Kidney (tissue), 14 donors: ENCODE results near the gene KIRREL2. TPM values are rescaled to one million over a fixed set of nuclear protein-coding genes. Genes with fewer than 3 reads are reported as not detected.

Experiments used
- DNase-seq, 5 donors: peaks; one replicate each; pipeline ENCODE4 v3.0.0-alpha.2; 2013 to 2020
- FAIRE-seq: peaks from 2 replicates; lab custom pipeline; 2012; peaks lifted over from hg19 to GRCh38; lab: Jason Lieb, UNC
- H3K27ac ChIP-seq, 2 donors: one replicate each; pipeline ENCODE4 v1.7.0; 2013; ENCODE audit warnings: low read depth in 2 of 2, low read length in 2 of 2, inconsistent platforms in 1 of 2
- H3K27me3 ChIP-seq: one replicate; pipeline ENCODE4 v1.7.1; 2013; ENCODE audit warnings: low read length, inconsistent platforms; ENCODE audit not compliant: control insufficient read depth, insufficient read depth
- H3K36me3 ChIP-seq, 3 donors: one replicate each; pipeline versions ENCODE4 v1.7.0 to v1.7.1; 2013; ENCODE audit warnings: low read length in 3 of 3, control low read depth in 1 of 3, inconsistent platforms in 1 of 3; ENCODE audit not compliant: insufficient read depth in 3 of 3, control insufficient read depth in 2 of 3
- H3K4me1 ChIP-seq, 3 donors: one replicate each; pipeline versions ENCODE4 v1.7.0 to v1.7.1; 2013; ENCODE audit warnings: low read length in 3 of 3, inconsistent platforms in 1 of 3, low read depth in 1 of 3; ENCODE audit not compliant: control insufficient read depth in 2 of 3, insufficient read depth in 2 of 3
- H3K4me3 ChIP-seq, 3 donors: one replicate each; pipeline versions ENCODE4 v1.7.0 to v1.8.1; 2013; ENCODE audit warnings: low read length in 3 of 3, control low read depth in 1 of 3, inconsistent platforms in 1 of 3
- H3K9ac ChIP-seq, 3 donors: one replicate each; pipeline versions ENCODE4 v1.7.0 to v1.7.1; 2013; ENCODE audit warnings: low read length in 3 of 3, control low read depth in 1 of 3, inconsistent platforms in 1 of 3
- H3K9me3 ChIP-seq, 3 donors: one replicate each; pipeline versions ENCODE4 v1.7.0 to v1.7.1; 2013; ENCODE audit warnings: low read length in 3 of 3, control low read depth in 1 of 3, inconsistent platforms in 1 of 3; ENCODE audit not compliant: control insufficient read depth in 2 of 3, insufficient read depth in 1 of 3
- intact Hi-C: fragments of 100-400 bp; cut with DNase I; formaldehyde crosslinking; loops from one replicate; pipeline ENCODE4 v1.11.1; 2022
- polyA plus RNA-seq: library from polyadenylated mRNA; stranded (reverse); fragments of 350-450 nt; fragmentation: Illumina TruSeq; extraction: RNeasy Lipid Tissue Mini Kit (QIAGEN cat#74804); gene quantifications from one replicate; pipeline ENCODE4 v1.2.3, GENCODE V29; 2014; ENCODE audit warnings: low read depth, low replicate concordance; ENCODE audit not compliant: insufficient read depth
- total RNA-seq: library from RNA; stranded (reverse); fragmentation: NEBNext Ultra II Directional; extraction: Animal tissue kit (Norgen Biotek cat#: 25700); gene quantifications from one replicate; pipeline ENCODE4 v1.2.1, GENCODE V29; 2021
- TF ChIP-seq, protein P1 (sequence below): IDR thresholded peaks from 3 replicates; pipeline ENCODE4 v1.5.1; 2012; ENCODE audit warnings: mild to moderate bottlenecking, moderate library complexity, borderline replicate concordance; ENCODE audit not compliant: insufficient read depth; ENCODE audit errors: extremely low read depth
- donor health status: control.
- donor health status: control.
- donor health status: control.
- donor health status: control.
- donor health status: control.
- donor health status: DM: yes; HTN: yes; CAD: no.
- donor health status: Normal renal cell carcinoma (clear cell type).

KIRREL2 gene
- total and polyA plus RNA-seq, 2 donors from 2014 or later: 0.82 TPM; not detected in 1

DNA sequence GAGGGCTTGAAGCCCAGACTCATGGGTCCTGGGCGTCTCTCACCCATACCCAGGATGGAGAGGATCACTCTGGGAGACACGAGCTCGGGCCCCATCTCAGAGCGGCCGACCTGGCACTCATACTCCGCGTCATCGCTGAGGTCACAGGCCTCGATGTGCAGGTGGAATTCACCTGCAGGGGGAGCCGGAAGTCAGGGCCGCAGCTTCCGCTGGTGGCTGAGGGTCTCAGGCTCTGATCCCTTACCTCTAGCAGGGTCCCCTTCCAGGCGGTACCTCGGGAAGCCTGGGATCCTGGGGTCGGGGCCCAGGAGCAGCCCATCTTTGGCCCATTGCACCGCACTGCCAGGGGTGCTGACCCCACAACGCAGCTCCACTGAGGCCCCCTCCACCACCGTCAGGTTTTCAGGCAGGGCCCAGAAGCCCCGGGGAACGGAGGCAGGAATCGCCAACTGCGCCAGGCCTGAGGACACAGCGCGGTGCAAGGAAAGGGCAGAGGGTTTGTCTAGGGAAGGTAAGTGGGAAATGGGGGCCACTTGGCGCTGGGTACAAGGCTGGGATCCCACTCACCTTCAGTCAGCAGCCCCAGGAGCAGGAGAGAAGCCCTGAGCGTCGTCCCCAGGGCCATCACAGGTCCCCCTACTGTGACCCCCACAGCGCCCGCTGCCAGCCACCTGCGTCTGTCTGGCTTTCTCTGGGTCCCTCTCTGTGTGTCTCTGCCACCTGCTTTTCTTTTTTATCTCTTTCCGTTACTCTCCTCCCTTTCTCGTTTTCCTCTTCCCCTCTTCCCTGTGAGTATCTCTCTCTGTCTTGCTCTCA lies 5.3 kb upstream of the KIRREL2 start:
- H3K27me3 ChIP-seq: no peaks in the 10 kb centered on the region
- TF ChIP-seq, protein P1, sequence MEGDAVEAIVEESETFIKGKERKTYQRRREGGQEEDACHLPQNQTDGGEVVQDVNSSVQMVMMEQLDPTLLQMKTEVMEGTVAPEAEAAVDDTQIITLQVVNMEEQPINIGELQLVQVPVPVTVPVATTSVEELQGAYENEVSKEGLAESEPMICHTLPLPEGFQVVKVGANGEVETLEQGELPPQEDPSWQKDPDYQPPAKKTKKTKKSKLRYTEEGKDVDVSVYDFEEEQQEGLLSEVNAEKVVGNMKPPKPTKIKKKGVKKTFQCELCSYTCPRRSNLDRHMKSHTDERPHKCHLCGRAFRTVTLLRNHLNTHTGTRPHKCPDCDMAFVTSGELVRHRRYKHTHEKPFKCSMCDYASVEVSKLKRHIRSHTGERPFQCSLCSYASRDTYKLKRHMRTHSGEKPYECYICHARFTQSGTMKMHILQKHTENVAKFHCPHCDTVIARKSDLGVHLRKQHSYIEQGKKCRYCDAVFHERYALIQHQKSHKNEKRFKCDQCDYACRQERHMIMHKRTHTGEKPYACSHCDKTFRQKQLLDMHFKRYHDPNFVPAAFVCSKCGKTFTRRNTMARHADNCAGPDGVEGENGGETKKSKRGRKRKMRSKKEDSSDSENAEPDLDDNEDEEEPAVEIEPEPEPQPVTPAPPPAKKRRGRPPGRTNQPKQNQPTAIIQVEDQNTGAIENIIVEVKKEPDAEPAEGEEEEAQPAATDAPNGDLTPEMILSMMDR: no peak
- FAIRE-seq: no peak
- peak overlapping the region in 1 of 3 donors; percentile 37 for H3K4me3 ChIP-seq
- intact Hi-C loops: no loop called here
- DNase-seq: peak in 2 of 5 donors; percentile 21 to 37
- H3K27ac ChIP-seq: no peak overlapping the region
- H3K4me1 ChIP-seq: no peaks in the 10 kb centered on the region
- no peaks in the 10 kb centered on the region for H3K36me3 ChIP-seq
- no peaks in the 10 kb centered on the region for H3K9me3 ChIP-seq
- H3K9ac ChIP-seq: no peak overlapping the region

DNA sequence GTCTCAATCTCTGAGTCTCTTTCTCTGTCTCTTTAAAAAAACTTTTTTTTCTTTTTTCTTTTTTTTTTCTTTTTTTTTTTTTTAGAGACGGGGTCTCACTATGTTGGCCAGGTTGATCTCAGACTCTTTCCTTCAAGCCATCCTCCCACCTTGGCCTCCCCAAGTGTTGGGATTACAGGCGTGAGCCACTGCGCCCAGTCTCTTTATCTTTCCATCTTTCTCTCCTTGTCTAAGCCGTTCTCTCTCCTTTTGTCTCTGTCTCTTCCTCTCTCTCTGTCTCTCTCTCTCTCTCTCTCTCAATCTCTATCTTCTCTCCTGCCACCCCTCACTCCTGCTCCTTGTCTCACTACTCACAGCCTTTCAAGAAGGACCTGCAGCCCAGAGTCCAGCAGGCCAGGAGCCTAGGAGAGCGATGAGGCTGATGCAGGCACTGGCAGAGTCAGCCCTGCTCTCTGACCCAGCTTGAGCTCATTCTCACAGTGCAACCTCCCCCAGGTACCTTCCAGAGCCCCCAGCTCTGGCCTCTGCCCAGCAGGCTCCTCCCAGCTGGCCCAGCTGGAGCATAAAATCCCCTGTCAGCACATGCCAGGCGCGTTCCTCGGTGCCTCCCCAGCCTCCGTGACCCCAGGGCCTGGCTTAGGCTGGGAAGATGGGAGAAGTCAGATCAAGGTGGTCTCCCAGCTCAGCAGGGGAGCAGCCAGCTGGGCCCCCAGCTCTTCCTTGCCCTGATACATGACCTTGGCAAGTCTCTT lies 4.5 kb upstream of the KIRREL2 start, which contains the start of gene NPHS1:
Gene NPHS1, minus strand, starts transcription at position 476 of the 752 bp plus-strand sequence. CDS start 667 bp downstream, outside the sequence.
- no peaks in the 10 kb centered on the region for H3K27me3 ChIP-seq
- DNase-seq: peak in 4 of 5 donors; percentile 82 to 88 (median 85)
- no peak for FAIRE-seq
- no peaks in the 10 kb centered on the region for H3K9me3 ChIP-seq
- TF ChIP-seq, protein P1: no peak
- H3K4me3 ChIP-seq: peak within 1 kb of the TSS in 1 of 3 donors; percentile 39
- no peaks in the 10 kb centered on the region for H3K4me1 ChIP-seq
- no peaks in the 10 kb centered on the region for H3K36me3 ChIP-seq
- intact Hi-C loops: no loop called here
- H3K27ac ChIP-seq: no peak within 1 kb of the TSS
- no peak within 1 kb of the TSS for H3K9ac ChIP-seq

DNA sequence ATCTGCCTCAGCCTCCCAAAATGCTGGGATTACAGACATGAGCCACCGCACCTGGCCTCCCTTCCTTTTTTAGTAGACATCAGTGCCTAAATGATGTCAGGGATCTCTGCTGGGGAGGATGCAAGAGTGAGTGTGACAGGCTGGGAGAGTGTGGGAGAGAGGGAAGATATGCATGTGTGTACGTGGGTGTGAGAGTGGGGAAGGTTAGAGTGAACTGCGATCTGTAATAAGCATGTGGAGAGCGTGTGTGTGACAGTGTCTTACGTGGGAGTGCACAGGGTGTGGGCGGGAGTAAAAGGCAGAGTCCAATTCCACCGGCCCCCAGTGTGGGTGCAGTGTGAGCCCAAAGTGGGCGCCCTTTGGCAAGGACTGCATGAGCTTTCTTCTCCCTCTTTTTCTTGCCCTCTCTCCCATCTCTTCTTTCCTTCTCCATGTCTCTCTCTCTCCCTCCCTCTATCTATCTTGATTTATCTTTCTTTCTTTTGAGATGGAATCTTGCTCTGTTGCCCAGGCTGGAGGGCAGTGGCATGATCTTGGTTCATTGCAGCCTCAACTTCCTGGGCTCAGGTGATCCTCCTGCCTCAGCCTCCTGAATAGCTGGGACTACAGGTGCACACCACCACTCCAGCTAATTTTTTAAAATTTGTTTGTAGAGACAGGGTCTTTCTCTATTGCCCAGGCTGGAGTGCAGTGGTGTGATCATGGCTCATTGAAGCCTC lies 3.5 kb upstream of the KIRREL2 start:
- no peaks in the 10 kb centered on the region for H3K36me3 ChIP-seq
- no peak overlapping the region for H3K9ac ChIP-seq
- TF ChIP-seq, protein P1: no peak
- FAIRE-seq (no peak), DNase-seq (peak in 1 of 5 donors; percentile 43)
- H3K27me3 ChIP-seq: no peaks in the 10 kb centered on the region
- no peak overlapping the region for H3K27ac ChIP-seq
- intact Hi-C loops: no loop called here
- no peaks in the 10 kb centered on the region for H3K4me1 ChIP-seq
- no peak overlapping the region for H3K4me3 ChIP-seq
- H3K9me3 ChIP-seq: no peaks in the 10 kb centered on the region
